AML-193 (cell line): ENCODE results near the gene AGAP1.

Experiments used
- DNase-seq, 2 experiments: peaks; one replicate each; lab custom pipeline; 2025; lab: John Stamatoyannopoulos, UW

AGAP1 gene

GRCh38 chr2:235665661-235666212, 171.9 kb downstream of the AGAP1 start:
- DNase-seq = no peak

GRCh38 chr2:235666213-235666781, 172.5 kb downstream of the AGAP1 start:
- no peak for DNase-seq

GRCh38 chr2:235668782-235669181, 174.9 kb downstream of the AGAP1 start:
- DNase-seq = no peak

- DNase-seq = no peak
These were observed 175.5 kb downstream of the AGAP1 start for GRCh38 chr2:235669269-235669831.

- no peak for DNase-seq
These were observed 176.4 kb downstream of the AGAP1 start for GRCh38 chr2:235669983-235670962.

- DNase-seq = no peak
These were observed 177.3 kb downstream of the AGAP1 start for GRCh38 chr2:235670974-235671787.

GRCh38 chr2:235672720-235673119, 178.9 kb downstream of the AGAP1 start:
- no peak for DNase-seq

- DNase-seq = no peak
These were observed 180.3 kb downstream of the AGAP1 start for GRCh38 chr2:235674146-235674545.

- no peak for DNase-seq
These were observed 181.0 kb downstream of the AGAP1 start for GRCh38 chr2:235674812-235675211.

- no peak for DNase-seq
These were observed 182.1 kb downstream of the AGAP1 start for GRCh38 chr2:235675678-235676535.

GRCh38 chr2:235676536-235676799, 182.6 kb downstream of the AGAP1 start:
- no peak for DNase-seq

- no peak for DNase-seq
These were observed 183.5 kb downstream of the AGAP1 start for GRCh38 chr2:235677276-235677788.

- no peak for DNase-seq
These were observed 184.1 kb downstream of the AGAP1 start for GRCh38 chr2:235677937-235678336.

GRCh38 chr2:235678712-235679111, 184.9 kb downstream of the AGAP1 start:
- DNase-seq = no peak

GRCh38 chr2:235679471-235679870, 185.6 kb downstream of the AGAP1 start:
- no peak for DNase-seq

GRCh38 chr2:235685024-235685721, 191.3 kb downstream of the AGAP1 start:
- DNase-seq = no peak

GRCh38 chr2:235688511-235689426, 194.9 kb downstream of the AGAP1 start:
- DNase-seq = no peak

GRCh38 chr2:235689427-235689853, 195.6 kb downstream of the AGAP1 start:
- no peak for DNase-seq
